ENCODE measurements around the gene TBL3.

Gene TBL3

DNA sequence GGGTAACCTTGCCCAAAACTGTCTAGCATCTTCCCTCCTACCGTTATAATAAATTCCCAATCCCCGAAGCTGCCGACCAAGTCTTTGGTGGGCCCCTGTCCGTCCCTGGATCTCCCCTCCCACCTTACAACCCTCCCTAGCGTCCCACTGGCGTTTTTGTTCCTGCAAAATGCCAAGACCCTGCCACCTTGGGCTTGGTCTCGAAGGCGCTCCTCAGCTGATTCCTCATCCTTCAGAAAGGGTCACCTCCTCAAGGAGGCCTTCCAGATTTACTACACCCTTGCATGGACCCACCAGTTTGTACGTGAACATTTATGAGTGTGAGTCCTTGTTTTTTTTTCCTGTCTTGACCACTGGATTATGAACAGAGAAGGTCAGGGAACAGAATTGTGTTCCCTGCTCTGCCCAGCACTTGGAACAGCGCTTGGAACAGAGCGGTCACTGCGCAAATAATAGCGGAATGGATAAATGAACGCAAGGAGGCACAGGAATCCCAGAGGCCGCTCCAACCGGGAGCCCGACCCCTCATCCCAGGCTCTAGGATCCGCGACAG lies 11.2 kb downstream of the TBL3 start:
- ChIA-PET CTCF (interaction anchor here (0.5 to 1.4 kb wide), 6 partner anchors 8 to 605 kb away, joined by 3 to 5 read pairs (median 3); partner anchors contain the start of gene FAHD1), POLR2A (interaction anchor here (0.6 to 10.1 kb wide), 5 partner anchors 11 to 172 kb away, joined by 5 to 76 read pairs (median 8); partner anchors contain the start of genes RPS2, TBL3 and TRAF7)
- H3K4me3 ChIP-seq (ENCODE audit: low read depth, low read length): peak overlapping the region; percentile 53
- no peaks in the 10 kb centered on the region for H3K9me3 ChIP-seq (ENCODE audit: control insufficient read depth, insufficient read depth, low read depth, low read length)
- H3K4me1 ChIP-seq (ENCODE audit: control insufficient read depth, insufficient read depth, low read length): peaks cover 7% of the 10 kb centered on the region; the same call in 1 of the 2 replicates
- H3K27ac ChIP-seq (ENCODE audit: extremely low read depth, low read depth, low read length): peak overlapping the region; percentile 83; the same call in 1 of the 2 replicates
- H3K36me3 ChIP-seq (ENCODE audit: control insufficient read depth in 2 of 2, insufficient read depth in 1 of 2, low read length in 2 of 2): peaks cover 0 to 39% of the 10 kb centered on the region in 2 experiments; a peak in 1 of 3 replicates
- no peak for TF ChIP-seq OSR2 (tag by site-specific recombination; IDR thresholded peaks at IDR 0.05)
- peak; percentile 85; the same call in 1 of the 2 replicates for TF ChIP-seq ZNF768 (tag by site-specific recombination; IDR thresholded peaks at IDR 0.05)
- no peak for TF ChIP-seq ZNF560 (tag by site-specific recombination; IDR thresholded peaks at IDR 0.05; ENCODE audit: borderline replicate concordance)
- TF ChIP-seq, protein P1, sequence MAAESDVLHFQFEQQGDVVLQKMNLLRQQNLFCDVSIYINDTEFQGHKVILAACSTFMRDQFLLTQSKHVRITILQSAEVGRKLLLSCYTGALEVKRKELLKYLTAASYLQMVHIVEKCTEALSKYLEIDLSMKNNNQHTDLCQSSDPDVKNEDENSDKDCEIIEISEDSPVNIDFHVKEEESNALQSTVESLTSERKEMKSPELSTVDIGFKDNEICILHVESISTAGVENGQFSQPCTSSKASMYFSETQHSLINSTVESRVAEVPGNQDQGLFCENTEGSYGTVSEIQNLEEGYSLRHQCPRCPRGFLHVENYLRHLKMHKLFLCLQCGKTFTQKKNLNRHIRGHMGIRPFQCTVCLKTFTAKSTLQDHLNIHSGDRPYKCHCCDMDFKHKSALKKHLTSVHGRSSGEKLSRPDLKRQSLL (tag by site-specific recombination; IDR thresholded peaks at IDR 0.05): peak; percentile 98
- peak; percentile 79; the same call in 1 of the 2 replicates for TF ChIP-seq TRIM28 (IDR thresholded peaks at IDR 0.05; ENCODE audit: borderline replicate concordance, low read length)
- TF ChIP-seq, protein P2, sequence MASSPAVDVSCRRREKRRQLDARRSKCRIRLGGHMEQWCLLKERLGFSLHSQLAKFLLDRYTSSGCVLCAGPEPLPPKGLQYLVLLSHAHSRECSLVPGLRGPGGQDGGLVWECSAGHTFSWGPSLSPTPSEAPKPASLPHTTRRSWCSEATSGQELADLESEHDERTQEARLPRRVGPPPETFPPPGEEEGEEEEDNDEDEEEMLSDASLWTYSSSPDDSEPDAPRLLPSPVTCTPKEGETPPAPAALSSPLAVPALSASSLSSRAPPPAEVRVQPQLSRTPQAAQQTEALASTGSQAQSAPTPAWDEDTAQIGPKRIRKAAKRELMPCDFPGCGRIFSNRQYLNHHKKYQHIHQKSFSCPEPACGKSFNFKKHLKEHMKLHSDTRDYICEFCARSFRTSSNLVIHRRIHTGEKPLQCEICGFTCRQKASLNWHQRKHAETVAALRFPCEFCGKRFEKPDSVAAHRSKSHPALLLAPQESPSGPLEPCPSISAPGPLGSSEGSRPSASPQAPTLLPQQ (tag by site-specific recombination; IDR thresholded peaks at IDR 0.05): peak; percentile 8; the same call in 1 of the 2 replicates
- TF ChIP-seq ZNF341 (tag by site-specific recombination; IDR thresholded peaks at IDR 0.05; ENCODE audit: low read depth): peak; percentile 53; the same call in 1 of the 2 replicates
- TF ChIP-seq ZNF610 (tag by site-specific recombination; IDR thresholded peaks at IDR 0.05; ENCODE audit: borderline replicate concordance): peak; percentile 88; the same call in 1 of the 2 replicates
- peak; percentile 90; the same call in 1 of the 2 replicates for TF ChIP-seq IKZF3 (tag by site-specific recombination; IDR thresholded peaks at IDR 0.05)
- TF ChIP-seq ZFP69B (tag by site-specific recombination; IDR thresholded peaks at IDR 0.05): peak; percentile 62; the same call in 1 of the 2 replicates

- CTCF ChIA-PET: interaction anchor here (0.5 to 4.5 kb wide), 3 partner anchors 14 to 1236 kb away, joined by 3 to 28 read pairs (median 3); no protein-coding TSS in a partner anchor
- H3K27ac ChIP-seq (ENCODE audit: extremely low read depth, low read depth, low read length): peak within 1 kb of the TSS; percentile 83
- POLR2A ChIA-PET: interaction anchor here (1.0 to 6.3 kb wide), 4 partner anchors 12 to 172 kb away, joined by 6 to 46 read pairs (median 10); partner anchors contain the start of genes RPS2, TBL3 and TRAF7
- peaks cover 0 to 32% of the 10 kb centered on the region in 2 experiments; a peak in 1 of 3 replicates for H3K36me3 ChIP-seq (ENCODE audit: control insufficient read depth in 2 of 2, insufficient read depth in 1 of 2, low read length in 2 of 2)
- H3K9me3 ChIP-seq (ENCODE audit: control insufficient read depth, insufficient read depth, low read depth, low read length): no peaks in the 10 kb centered on the region
- peak within 1 kb of the TSS; percentile 73 for H3K4me3 ChIP-seq (ENCODE audit: low read depth, low read length)
- peaks cover 7% of the 10 kb centered on the region; the same call in 1 of the 2 replicates for H3K4me1 ChIP-seq (ENCODE audit: control insufficient read depth, insufficient read depth, low read length)
- TF ChIP-seq ZNF362 (tag by site-specific recombination; IDR thresholded peaks at IDR 0.05) (no peak), ZFP41 (tag by site-specific recombination; IDR thresholded peaks at IDR 0.05; ENCODE audit: borderline replicate concordance) (no peak), ZNF768 (tag by site-specific recombination; IDR thresholded peaks at IDR 0.05) (no peak), ZNF654 (tag by site-specific recombination; IDR thresholded peaks at IDR 0.05; ENCODE audit: low read depth) (no peak), ZNF121 (tag by site-specific recombination; IDR thresholded peaks at IDR 0.05) (peak; percentile 72), ZBTB1 (tag by site-specific recombination; IDR thresholded peaks at IDR 0.05) (no peak), SCRT2 (tag by site-specific recombination; IDR thresholded peaks at IDR 0.05) (no peak), ZNF660 (tag by site-specific recombination; IDR thresholded peaks at IDR 0.05) (peak; percentile 95)
- TF ChIP-seq, protein P3, sequence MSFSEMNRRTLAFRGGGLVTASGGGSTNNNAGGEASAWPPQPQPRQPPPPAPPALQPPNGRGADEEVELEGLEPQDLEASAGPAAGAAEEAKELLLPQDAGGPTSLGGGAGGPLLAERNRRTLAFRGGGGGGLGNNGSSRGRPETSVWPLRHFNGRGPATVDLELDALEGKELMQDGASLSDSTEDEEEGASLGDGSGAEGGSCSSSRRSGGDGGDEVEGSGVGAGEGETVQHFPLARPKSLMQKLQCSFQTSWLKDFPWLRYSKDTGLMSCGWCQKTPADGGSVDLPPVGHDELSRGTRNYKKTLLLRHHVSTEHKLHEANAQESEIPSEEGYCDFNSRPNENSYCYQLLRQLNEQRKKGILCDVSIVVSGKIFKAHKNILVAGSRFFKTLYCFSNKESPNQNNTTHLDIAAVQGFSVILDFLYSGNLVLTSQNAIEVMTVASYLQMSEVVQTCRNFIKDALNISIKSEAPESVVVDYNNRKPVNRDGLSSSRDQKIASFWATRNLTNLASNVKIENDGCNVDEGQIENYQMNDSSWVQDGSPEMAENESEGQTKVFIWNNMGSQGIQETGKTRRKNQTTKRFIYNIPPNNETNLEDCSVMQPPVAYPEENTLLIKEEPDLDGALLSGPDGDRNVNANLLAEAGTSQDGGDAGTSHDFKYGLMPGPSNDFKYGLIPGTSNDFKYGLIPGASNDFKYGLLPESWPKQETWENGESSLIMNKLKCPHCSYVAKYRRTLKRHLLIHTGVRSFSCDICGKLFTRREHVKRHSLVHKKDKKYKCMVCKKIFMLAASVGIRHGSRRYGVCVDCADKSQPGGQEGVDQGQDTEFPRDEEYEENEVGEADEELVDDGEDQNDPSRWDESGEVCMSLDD (tag by site-specific recombination; IDR thresholded peaks at IDR 0.05): no peak
- TF ChIP-seq, protein P4, sequence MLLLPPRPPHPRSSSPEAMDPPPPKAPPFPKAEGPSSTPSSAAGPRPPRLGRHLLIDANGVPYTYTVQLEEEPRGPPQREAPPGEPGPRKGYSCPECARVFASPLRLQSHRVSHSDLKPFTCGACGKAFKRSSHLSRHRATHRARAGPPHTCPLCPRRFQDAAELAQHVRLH (tag by site-specific recombination; IDR thresholded peaks at IDR 0.05): 0 out of 2 replicates have a peak, but pooled peaks have one; percentile 24
- TF ChIP-seq, protein P5, sequence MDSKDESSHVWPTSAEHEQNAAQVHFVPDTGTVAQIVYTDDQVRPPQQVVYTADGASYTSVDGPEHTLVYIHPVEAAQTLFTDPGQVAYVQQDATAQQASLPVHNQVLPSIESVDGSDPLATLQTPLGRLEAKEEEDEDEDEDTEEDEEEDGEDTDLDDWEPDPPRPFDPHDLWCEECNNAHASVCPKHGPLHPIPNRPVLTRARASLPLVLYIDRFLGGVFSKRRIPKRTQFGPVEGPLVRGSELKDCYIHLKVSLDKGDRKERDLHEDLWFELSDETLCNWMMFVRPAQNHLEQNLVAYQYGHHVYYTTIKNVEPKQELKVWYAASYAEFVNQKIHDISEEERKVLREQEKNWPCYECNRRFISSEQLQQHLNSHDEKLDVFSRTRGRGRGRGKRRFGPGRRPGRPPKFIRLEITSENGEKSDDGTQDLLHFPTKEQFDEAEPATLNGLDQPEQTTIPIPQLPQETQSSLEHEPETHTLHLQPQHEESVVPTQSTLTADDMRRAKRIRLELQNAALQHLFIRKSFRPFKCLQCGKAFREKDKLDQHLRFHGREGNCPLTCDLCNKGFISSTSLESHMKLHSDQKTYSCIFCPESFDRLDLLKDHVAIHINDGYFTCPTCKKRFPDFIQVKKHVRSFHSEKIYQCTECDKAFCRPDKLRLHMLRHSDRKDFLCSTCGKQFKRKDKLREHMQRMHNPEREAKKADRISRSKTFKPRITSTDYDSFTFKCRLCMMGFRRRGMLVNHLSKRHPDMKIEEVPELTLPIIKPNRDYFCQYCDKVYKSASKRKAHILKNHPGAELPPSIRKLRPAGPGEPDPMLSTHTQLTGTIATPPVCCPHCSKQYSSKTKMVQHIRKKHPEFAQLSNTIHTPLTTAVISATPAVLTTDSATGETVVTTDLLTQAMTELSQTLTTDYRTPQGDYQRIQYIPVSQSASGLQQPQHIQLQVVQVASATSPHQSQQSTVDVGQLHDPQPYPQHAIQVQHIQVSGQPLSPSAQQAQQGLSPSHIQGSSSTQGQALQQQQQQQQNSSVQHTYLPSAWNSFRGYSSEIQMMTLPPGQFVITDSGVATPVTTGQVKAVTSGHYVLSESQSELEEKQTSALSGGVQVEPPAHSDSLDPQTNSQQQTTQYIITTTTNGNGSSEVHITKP (tag by site-specific recombination; IDR thresholded peaks at IDR 0.05): peak; percentile 50
Observed at GRCh38 chr16:1983544-1984346, 11.9 kb downstream of the TBL3 start, which contains the start of gene GFER. GFER (plus strand) TSS chr16:1984193; CDS start chr16:1984219, 26 bp downstream.

Measured in HEK293 (cell line).